ENCODE results near the gene CACNG3. TPM values are rescaled to one million over a fixed set of nuclear protein-coding genes. Genes with fewer than 3 reads are reported as not detected.

CACNG3 gene
- total RNA-seq, 4 donors from 2014 or later: not detected

DNA sequence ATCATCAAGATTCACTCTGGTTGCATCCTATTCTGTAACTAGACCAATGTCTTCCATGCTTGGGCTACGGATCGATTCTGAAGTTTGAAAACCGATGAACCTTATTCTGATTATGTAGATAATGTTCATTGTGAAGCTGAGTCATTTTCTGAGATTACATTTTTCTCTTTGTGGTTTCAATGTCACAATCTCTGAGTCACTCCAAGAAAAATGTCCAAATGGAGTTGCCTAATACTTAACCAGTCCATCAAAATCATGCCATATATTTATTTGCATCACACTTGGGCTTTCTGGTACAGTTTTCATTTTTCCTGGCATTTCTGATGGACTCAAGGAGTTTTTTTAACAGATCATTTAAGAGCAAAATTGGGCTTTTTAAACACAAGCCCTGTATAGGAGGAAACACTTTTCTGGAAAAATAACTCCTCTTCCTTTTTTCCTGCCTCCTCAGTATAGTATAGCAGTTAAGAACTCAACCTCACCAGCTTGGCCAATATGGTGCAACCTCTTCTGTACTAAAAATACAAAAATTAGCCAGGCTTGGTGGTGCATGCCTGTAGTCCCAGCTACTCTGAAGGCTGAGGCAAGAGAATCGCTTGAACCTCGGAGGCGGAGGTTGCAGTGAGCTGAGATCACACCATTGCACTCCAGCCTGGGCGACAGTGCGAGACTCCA lies 17.5 kb downstream of the CACNG3 start:
- Histone ChIP-seq H3K27ac (no peak overlapping the region), H3K9me3 (no peaks in the 10 kb centered on the region), H3K36me3 (no peaks in the 10 kb centered on the region), H3K27me3 (no peaks in the 10 kb centered on the region), H3K4me3 (replicated peaks in 1 of 3) (no peak overlapping the region), H3K4me1 (no peaks in the 10 kb centered on the region)
- TF ChIP-seq POLR2A (IDR thresholded peaks at IDR 0.05) (no peak), CTCF (IDR thresholded peaks at IDR 0.05) (no peak)
- 93 to 94% methylated on average over 8 of the region's 8 CpGs for WGBS, 2 donors
- DNase-seq: no peak
- intact Hi-C loops (cut with DNase I): no loop called here

- no peak for DNase-seq
- H3K9me3 ChIP-seq: no peaks in the 10 kb centered on the region
- WGBS, 2 donors: 93 to 98% methylated on average over 2 of the region's 2 CpGs
- H3K27me3 ChIP-seq: no peaks in the 10 kb centered on the region
- intact Hi-C loops (cut with DNase I): no loop called here
- TF ChIP-seq POLR2A (IDR thresholded peaks at IDR 0.05): no peak
- TF ChIP-seq CTCF (IDR thresholded peaks at IDR 0.05): no peak
- no peak overlapping the region for H3K4me3 ChIP-seq (replicated peaks in 1 of 3)
- no peak overlapping the region for H3K27ac ChIP-seq
- H3K36me3 ChIP-seq: no peaks in the 10 kb centered on the region
- no peaks in the 10 kb centered on the region for H3K4me1 ChIP-seq
Measured at GRCh38 chr16:24275413-24275812, 19.3 kb downstream of the CACNG3 start.

GRCh38 chr16:24279982-24280515 lies 23.9 kb downstream of the CACNG3 start:
- TF ChIP-seq POLR2A (IDR thresholded peaks at IDR 0.05) (no peak), CTCF (IDR thresholded peaks at IDR 0.05) (no peak)
- 68 to 69% methylated on average over 8 of the region's 8 CpGs for WGBS, 2 donors
- intact Hi-C loops (cut with DNase I): no loop called here
- no peak for DNase-seq
- H3K27me3 ChIP-seq: no peaks in the 10 kb centered on the region
- H3K9me3 ChIP-seq: no peaks in the 10 kb centered on the region
- no peaks in the 10 kb centered on the region for H3K36me3 ChIP-seq
- H3K4me3 ChIP-seq (replicated peaks in 1 of 3): no peak overlapping the region
- no peak overlapping the region for H3K27ac ChIP-seq
- no peaks in the 10 kb centered on the region for H3K4me1 ChIP-seq

GRCh38 chr16:24281466-24281865 lies 25.3 kb downstream of the CACNG3 start:
- intact Hi-C loops (cut with DNase I): no loop called here
- no peak overlapping the region for H3K4me3 ChIP-seq (replicated peaks in 1 of 3)
- H3K9me3 ChIP-seq: no peaks in the 10 kb centered on the region
- WGBS, 2 donors: 72 to 82% methylated on average over 4 of the region's 4 CpGs
- no peaks in the 10 kb centered on the region for H3K36me3 ChIP-seq
- no peaks in the 10 kb centered on the region for H3K27me3 ChIP-seq
- no peaks in the 10 kb centered on the region for H3K4me1 ChIP-seq
- no peak overlapping the region for H3K27ac ChIP-seq
- DNase-seq: no peak
- no peak for TF ChIP-seq CTCF (IDR thresholded peaks at IDR 0.05)

DNA sequence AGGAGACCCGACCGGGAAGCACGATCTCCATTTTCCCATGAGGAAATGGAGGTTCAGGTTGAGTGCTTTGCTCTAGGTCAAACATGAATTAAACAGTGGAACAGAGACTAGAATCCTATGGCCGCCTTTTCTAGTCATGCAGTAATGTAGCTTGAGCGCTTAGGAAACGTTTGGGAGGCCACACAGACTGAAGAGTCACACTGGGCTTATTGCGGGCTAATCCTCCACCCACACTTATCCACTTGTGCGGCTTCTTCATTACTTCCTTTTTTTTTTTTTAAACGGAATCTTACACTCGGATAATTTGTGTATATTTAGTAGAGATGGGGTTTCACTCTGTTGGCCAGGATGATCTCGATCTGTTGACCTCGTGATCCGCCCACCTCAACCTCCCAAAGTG lies 26.0 kb downstream of the CACNG3 start:
- no peaks in the 10 kb centered on the region for H3K9me3 ChIP-seq
- no peak for TF ChIP-seq POLR2A (IDR thresholded peaks at IDR 0.05)
- no peak for TF ChIP-seq CTCF (IDR thresholded peaks at IDR 0.05)
- DNase-seq: no peak
- H3K4me1 ChIP-seq: no peaks in the 10 kb centered on the region
- WGBS, 2 donors: 79 to 84% methylated on average over 13 of the region's 13 CpGs
- intact Hi-C loops (cut with DNase I): no loop called here
- H3K36me3 ChIP-seq: no peaks in the 10 kb centered on the region
- no peak overlapping the region for H3K27ac ChIP-seq
- no peaks in the 10 kb centered on the region for H3K27me3 ChIP-seq
- H3K4me3 ChIP-seq (replicated peaks in 1 of 3): no peak overlapping the region
